Esophagus muscularis mucosa (tissue), 4 donors: Measurements from ENCODE around the gene CELF2.

Experiments
- EP300 ChIP-seq: sonication (generic); formaldehyde crosslinking; IDR thresholded peaks from one replicate; pipeline ENCODE4 v1.6.1; 2017; ENCODE audit warnings: antibody characterized with exemption
- POLR2A ChIP-seq: fragments of 450-650 bp; IDR thresholded peaks from one replicate; pipeline ENCODE4 v1.6.1; 2017; ENCODE audit warnings: antibody characterized with exemption, moderate library complexity, mild to moderate bottlenecking, low read depth
- POLR2AphosphoS5 ChIP-seq, 2 donors: sonication (generic); formaldehyde crosslinking; IDR thresholded peaks; one replicate each; pipeline ENCODE4 v1.6.1; 2017; ENCODE audit warnings: antibody characterized with exemption in 2 of 2
- TF ChIP-seq, protein P1 (sequence below), 3 experiments: fragments of 200-600 bp in 2 of 3; fragments of 450-650 bp in 1 of 3; sonication (generic) in 2 of 3; IDR thresholded peaks; one replicate each; pipeline ENCODE4 v1.5.1; 2017 to 2019; ENCODE audit warnings: antibody characterized with exemption in 3 of 3, mild to moderate bottlenecking in 2 of 3, moderate library complexity in 1 of 3

GRCh38 chr10:11091517-11092102, 73.9 kb downstream of the CELF2 start:
- TF ChIP-seq, protein P1, sequence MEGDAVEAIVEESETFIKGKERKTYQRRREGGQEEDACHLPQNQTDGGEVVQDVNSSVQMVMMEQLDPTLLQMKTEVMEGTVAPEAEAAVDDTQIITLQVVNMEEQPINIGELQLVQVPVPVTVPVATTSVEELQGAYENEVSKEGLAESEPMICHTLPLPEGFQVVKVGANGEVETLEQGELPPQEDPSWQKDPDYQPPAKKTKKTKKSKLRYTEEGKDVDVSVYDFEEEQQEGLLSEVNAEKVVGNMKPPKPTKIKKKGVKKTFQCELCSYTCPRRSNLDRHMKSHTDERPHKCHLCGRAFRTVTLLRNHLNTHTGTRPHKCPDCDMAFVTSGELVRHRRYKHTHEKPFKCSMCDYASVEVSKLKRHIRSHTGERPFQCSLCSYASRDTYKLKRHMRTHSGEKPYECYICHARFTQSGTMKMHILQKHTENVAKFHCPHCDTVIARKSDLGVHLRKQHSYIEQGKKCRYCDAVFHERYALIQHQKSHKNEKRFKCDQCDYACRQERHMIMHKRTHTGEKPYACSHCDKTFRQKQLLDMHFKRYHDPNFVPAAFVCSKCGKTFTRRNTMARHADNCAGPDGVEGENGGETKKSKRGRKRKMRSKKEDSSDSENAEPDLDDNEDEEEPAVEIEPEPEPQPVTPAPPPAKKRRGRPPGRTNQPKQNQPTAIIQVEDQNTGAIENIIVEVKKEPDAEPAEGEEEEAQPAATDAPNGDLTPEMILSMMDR (IDR thresholded peaks at IDR 0.05), result no peak
- no peak for TF ChIP-seq POLR2A
- TF ChIP-seq EP300, result no peak
- TF ChIP-seq POLR2AphosphoS5 (IDR thresholded peaks at IDR 0.05), result no peak
